ENCODE data around the gene COPZ2. TPM values are rescaled to one million over a fixed set of nuclear protein-coding genes. Genes with fewer than 3 reads are reported as not detected.

COPZ2 gene
- total RNA-seq, 1 experiment from 2014 or later, result not detected

DNA sequence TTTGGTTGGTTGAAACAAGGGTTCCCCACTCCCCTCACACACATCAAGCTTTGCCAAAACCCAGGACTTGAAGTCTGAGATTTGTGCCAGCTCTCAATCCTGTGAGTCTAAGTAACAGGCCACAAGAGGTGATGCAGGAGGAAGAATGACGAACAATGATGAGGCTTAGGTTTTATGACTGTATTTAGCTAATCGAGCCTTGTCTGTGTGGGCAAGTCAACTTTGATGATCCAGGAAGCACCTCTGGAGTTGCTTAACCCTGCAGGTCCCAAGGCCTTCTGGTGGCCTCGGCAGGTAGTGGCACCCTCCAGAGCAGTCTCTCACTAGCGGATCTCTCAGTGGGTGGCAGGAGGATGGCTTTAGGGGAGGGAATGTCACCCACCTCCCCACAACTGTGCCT is 38.0 kb downstream of the COPZ2 start:
- TF ChIP-seq, protein P1, sequence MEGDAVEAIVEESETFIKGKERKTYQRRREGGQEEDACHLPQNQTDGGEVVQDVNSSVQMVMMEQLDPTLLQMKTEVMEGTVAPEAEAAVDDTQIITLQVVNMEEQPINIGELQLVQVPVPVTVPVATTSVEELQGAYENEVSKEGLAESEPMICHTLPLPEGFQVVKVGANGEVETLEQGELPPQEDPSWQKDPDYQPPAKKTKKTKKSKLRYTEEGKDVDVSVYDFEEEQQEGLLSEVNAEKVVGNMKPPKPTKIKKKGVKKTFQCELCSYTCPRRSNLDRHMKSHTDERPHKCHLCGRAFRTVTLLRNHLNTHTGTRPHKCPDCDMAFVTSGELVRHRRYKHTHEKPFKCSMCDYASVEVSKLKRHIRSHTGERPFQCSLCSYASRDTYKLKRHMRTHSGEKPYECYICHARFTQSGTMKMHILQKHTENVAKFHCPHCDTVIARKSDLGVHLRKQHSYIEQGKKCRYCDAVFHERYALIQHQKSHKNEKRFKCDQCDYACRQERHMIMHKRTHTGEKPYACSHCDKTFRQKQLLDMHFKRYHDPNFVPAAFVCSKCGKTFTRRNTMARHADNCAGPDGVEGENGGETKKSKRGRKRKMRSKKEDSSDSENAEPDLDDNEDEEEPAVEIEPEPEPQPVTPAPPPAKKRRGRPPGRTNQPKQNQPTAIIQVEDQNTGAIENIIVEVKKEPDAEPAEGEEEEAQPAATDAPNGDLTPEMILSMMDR (IDR thresholded peaks at IDR 0.05 in 2 of 3, conservative IDR thresholded peaks at IDR 0.05 in 1 of 3; ENCODE audit: borderline replicate concordance in 1 of 3, insufficient read depth in 1 of 3, low read depth in 2 of 3, low read length in 2 of 3), result peak in 2 of 3 experiments; percentile 29 to 34; a peak in 4 of 6 replicates
- TF ChIP-seq SP1 (IDR thresholded peaks at IDR 0.05; ENCODE audit: low read depth), result no peak
- TF ChIP-seq CEBPB (IDR thresholded peaks at IDR 0.05; ENCODE audit: low read depth), result no peak
- intact Hi-C loops (cut with micrococcal nuclease), result no loop called here
- no peak overlapping the region for H3K27ac ChIP-seq (ENCODE audit: low read depth, low read length)
- H3K4me3 ChIP-seq (replicated peaks in 1 of 2; ENCODE audit: low read depth in 1 of 2, low read length in 2 of 2), result no peak overlapping the region
- no peaks in the 10 kb centered on the region for H3K9me3 ChIP-seq (ENCODE audit: control insufficient read depth in 1 of 2, insufficient read depth in 1 of 2, low read depth in 1 of 2, low read length in 2 of 2)
- DNase-seq (ENCODE audit: low read depth, low spot score), result no peak
- H3K9me2 ChIP-seq (ENCODE audit: insufficient read depth), result no peaks in the 10 kb centered on the region
- H4K20me1 ChIP-seq (ENCODE audit: insufficient read depth), result no peaks in the 10 kb centered on the region
- ATAC-seq, result peak; percentile 77
- RAD21 ChIA-PET (ENCODE audit: low non-redundant PET in 1 of 2, low total read pairs in 2 of 2, uncharacterized antibody in 2 of 2, unreplicated experiment in 2 of 2), result no interaction called here
- H3K9ac ChIP-seq (ENCODE audit: low read length), result no peak overlapping the region
- no TSS peak for BruUV-seq (replicated peaks)
- H3K4me2 ChIP-seq (ENCODE audit: low read length), result no peak overlapping the region
- CTCF ChIA-PET, result interaction anchor here (1.1 to 2.7 kb wide), 5 partner anchors 11 to 157 kb away, joined by 3 to 16 read pairs (median 8); partner anchors contain the start of gene CDK5RAP3
- H2AFZ ChIP-seq (ENCODE audit: low read depth, low read length, poor library complexity, severe bottlenecking), result peak overlapping the region; percentile 50
- H3K27me3 ChIP-seq (ENCODE audit: insufficient read depth, low read length), result no peaks in the 10 kb centered on the region
- POLR2A ChIA-PET, result interaction anchor here (1.2 kb wide), 1 partner anchor 49 kb away, joined by 3 read pairs; the partner anchor contains the start of gene NFE2L1
- peaks cover 8 to 26% of the 10 kb centered on the region in 2 experiments for H3K4me1 ChIP-seq (ENCODE audit: control insufficient read depth in 1 of 2, insufficient read depth in 2 of 2, low read length in 2 of 2)
- no peaks in the 10 kb centered on the region for H3K79me2 ChIP-seq (ENCODE audit: insufficient read depth, low read length)
- H3K36me3 ChIP-seq (ENCODE audit: control insufficient read depth in 1 of 2, insufficient read depth in 2 of 2, low read length in 2 of 2), result no peaks in the 10 kb centered on the region

DNA sequence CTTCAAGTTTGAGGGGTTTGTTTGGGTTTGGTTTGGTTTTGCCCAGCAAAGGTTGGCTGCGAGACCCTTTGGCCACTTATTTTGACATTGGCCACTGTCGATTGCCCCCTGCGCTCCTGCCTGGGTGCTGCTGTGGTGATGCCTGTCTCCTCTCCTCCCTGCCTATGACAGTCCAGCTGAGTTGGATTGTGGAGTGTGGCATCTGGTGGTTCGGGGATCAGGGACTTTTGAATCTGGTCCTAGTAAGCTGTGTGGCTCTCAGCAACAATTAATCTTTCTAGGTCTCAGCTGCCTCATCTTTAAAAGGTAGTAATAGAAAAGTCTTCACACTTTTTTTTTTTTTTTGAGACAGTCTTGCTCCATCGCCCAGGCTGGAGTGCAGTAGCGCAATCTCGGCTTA is 39.6 kb downstream of the COPZ2 start:
- DNase-seq (ENCODE audit: low read depth, low spot score) (no peak), ATAC-seq (no peak)
- H2AFZ ChIP-seq (ENCODE audit: low read depth, low read length, poor library complexity, severe bottlenecking), result no peak overlapping the region
- no peak overlapping the region for H3K27ac ChIP-seq (ENCODE audit: low read depth, low read length)
- no peak overlapping the region for H3K4me2 ChIP-seq (ENCODE audit: low read length)
- no peaks in the 10 kb centered on the region for H3K9me2 ChIP-seq (ENCODE audit: insufficient read depth)
- no peaks in the 10 kb centered on the region for H3K9me3 ChIP-seq (ENCODE audit: control insufficient read depth in 1 of 2, insufficient read depth in 1 of 2, low read depth in 1 of 2, low read length in 2 of 2)
- intact Hi-C loops (cut with micrococcal nuclease), result no loop called here
- CTCF ChIA-PET, result interaction anchor here (1.1 kb wide), 1 partner anchor 9 kb away, joined by 5 read pairs; no protein-coding TSS in a partner anchor
- RAD21 ChIA-PET (ENCODE audit: low non-redundant PET in 1 of 2, low total read pairs in 2 of 2, uncharacterized antibody in 2 of 2, unreplicated experiment in 2 of 2), result no interaction called here
- no peak for TF ChIP-seq YY1 (IDR thresholded peaks at IDR 0.05; ENCODE audit: extremely low read depth, insufficient replicate concordance, low read depth, low read length)
- TF ChIP-seq RAD21 (IDR thresholded peaks at IDR 0.05; ENCODE audit: low read depth), result no peak
- no peak for TF ChIP-seq POLR2A (IDR thresholded peaks at IDR 0.05; ENCODE audit: borderline replicate concordance, extremely low read depth, insufficient read depth, insufficient read length)
- TF ChIP-seq, protein P2, sequence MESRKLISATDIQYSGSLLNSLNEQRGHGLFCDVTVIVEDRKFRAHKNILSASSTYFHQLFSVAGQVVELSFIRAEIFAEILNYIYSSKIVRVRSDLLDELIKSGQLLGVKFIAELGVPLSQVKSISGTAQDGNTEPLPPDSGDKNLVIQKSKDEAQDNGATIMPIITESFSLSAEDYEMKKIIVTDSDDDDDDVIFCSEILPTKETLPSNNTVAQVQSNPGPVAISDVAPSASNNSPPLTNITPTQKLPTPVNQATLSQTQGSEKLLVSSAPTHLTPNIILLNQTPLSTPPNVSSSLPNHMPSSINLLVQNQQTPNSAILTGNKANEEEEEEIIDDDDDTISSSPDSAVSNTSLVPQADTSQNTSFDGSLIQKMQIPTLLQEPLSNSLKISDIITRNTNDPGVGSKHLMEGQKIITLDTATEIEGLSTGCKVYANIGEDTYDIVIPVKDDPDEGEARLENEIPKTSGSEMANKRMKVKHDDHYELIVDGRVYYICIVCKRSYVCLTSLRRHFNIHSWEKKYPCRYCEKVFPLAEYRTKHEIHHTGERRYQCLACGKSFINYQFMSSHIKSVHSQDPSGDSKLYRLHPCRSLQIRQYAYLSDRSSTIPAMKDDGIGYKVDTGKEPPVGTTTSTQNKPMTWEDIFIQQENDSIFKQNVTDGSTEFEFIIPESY (IDR thresholded peaks at IDR 0.05; ENCODE audit: extremely low read depth, insufficient replicate concordance, low read length), result no peak
- TF ChIP-seq, protein P3, sequence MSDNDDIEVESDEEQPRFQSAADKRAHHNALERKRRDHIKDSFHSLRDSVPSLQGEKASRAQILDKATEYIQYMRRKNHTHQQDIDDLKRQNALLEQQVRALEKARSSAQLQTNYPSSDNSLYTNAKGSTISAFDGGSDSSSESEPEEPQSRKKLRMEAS (IDR thresholded peaks at IDR 0.05), result no peak
- no peak for TF ChIP-seq POLR2AphosphoS5 (IDR thresholded peaks at IDR 0.05; ENCODE audit: low read depth, low read length)
- no peak for TF ChIP-seq SP1 (IDR thresholded peaks at IDR 0.05; ENCODE audit: low read depth)
- no peak for TF ChIP-seq EGR1 (IDR thresholded peaks at IDR 0.05; ENCODE audit: low read depth)
- TF ChIP-seq, protein P4, sequence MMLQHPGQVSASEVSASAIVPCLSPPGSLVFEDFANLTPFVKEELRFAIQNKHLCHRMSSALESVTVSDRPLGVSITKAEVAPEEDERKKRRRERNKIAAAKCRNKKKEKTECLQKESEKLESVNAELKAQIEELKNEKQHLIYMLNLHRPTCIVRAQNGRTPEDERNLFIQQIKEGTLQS (IDR thresholded peaks at IDR 0.05), result no peak
- H3K9ac ChIP-seq (ENCODE audit: low read length), result no peak overlapping the region
- H3K79me2 ChIP-seq (ENCODE audit: insufficient read depth, low read length), result no peaks in the 10 kb centered on the region
- no peaks in the 10 kb centered on the region for H4K20me1 ChIP-seq (ENCODE audit: insufficient read depth)
- BruUV-seq (replicated peaks), result no TSS peak
- H3K4me1 ChIP-seq (ENCODE audit: control insufficient read depth in 1 of 2, insufficient read depth in 2 of 2, low read length in 2 of 2), result peaks cover 7 to 20% of the 10 kb centered on the region in 2 experiments
- POLR2A ChIA-PET, result no interaction called here
- no peak overlapping the region for H3K4me3 ChIP-seq (replicated peaks in 1 of 2; ENCODE audit: low read depth in 1 of 2, low read length in 2 of 2)
- H3K27me3 ChIP-seq (ENCODE audit: insufficient read depth, low read length), result no peaks in the 10 kb centered on the region
- no peaks in the 10 kb centered on the region for H3K36me3 ChIP-seq (ENCODE audit: control insufficient read depth in 1 of 2, insufficient read depth in 2 of 2, low read length in 2 of 2)

All from HCT116 (cell line).